ENCODE results near the gene NDST1. TPM values are rescaled to one million over a fixed set of nuclear protein-coding genes. Genes with fewer than 3 reads are reported as not detected.

The NDST1 gene
- total RNA-seq, 4 donors from 2014 or later: 58.3 to 146 (median 72.1) TPM

- WGBS, 2 donors (ENCODE audit: low coverage in 1 of 2): 100% methylated on average over 3 of the region's 8 CpGs
- no peaks in the 10 kb centered on the region for H3K27me3 ChIP-seq
- ATAC-seq: no peak
- H3K4me1 ChIP-seq: peaks cover 7 to 100% (median 80%) of the 10 kb centered on the region in 3 donors
- H3K4me3 ChIP-seq: no peak overlapping the region
- TF ChIP-seq POLR2A (IDR thresholded peaks at IDR 0.05): no peak
- no peak for TF ChIP-seq POLR2AphosphoS5 (IDR thresholded peaks at IDR 0.05)
- TF ChIP-seq CTCF (IDR thresholded peaks at IDR 0.05): no peak
- no peak for TF ChIP-seq EP300 (IDR thresholded peaks at IDR 0.05)
- no peaks in the 10 kb centered on the region for H3K9me3 ChIP-seq
- H3K27ac ChIP-seq: peak overlapping the region in 2 of 4 donors; percentile 50 to 73
- no peaks in the 10 kb centered on the region for H3K36me3 ChIP-seq
These were observed 2.1 kb upstream of the NDST1 start for GRCh38 chr5:150505816-150506215.

- no peak overlapping the region for H3K4me3 ChIP-seq
- peak overlapping the region in 3 of 4 donors; percentile 50 to 73 (median 56) for H3K27ac ChIP-seq
- 10 to 38% methylated on average over 3 to 5 of the region's 11 CpGs for WGBS, 2 donors (ENCODE audit: low coverage in 1 of 2)
- H3K27me3 ChIP-seq: no peaks in the 10 kb centered on the region
- no peak for ATAC-seq
- peaks cover 7 to 100% (median 75%) of the 10 kb centered on the region in 3 donors for H3K4me1 ChIP-seq
- H3K36me3 ChIP-seq: no peaks in the 10 kb centered on the region
- H3K9me3 ChIP-seq: no peaks in the 10 kb centered on the region
- TF ChIP-seq POLR2A (IDR thresholded peaks at IDR 0.05): no peak
- no peak for TF ChIP-seq CTCF (IDR thresholded peaks at IDR 0.05)
- no peak for TF ChIP-seq POLR2AphosphoS5 (IDR thresholded peaks at IDR 0.05)
- no peak for TF ChIP-seq EP300 (IDR thresholded peaks at IDR 0.05)
These were observed 1.1 kb upstream of the NDST1 start for GRCh38 chr5:150506571-150507473.

- TF ChIP-seq POLR2A (IDR thresholded peaks at IDR 0.05) (no peak), CTCF (IDR thresholded peaks at IDR 0.05) (no peak), EP300 (IDR thresholded peaks at IDR 0.05) (no peak), POLR2AphosphoS5 (IDR thresholded peaks at IDR 0.05) (no peak)
- Histone ChIP-seq H3K27ac (peak overlapping the region in 3 of 4 donors; percentile 15 to 73 (median 50)), H3K27me3 (no peaks in the 10 kb centered on the region), H3K4me1 (peaks cover 7 to 100% (median 76%) of the 10 kb centered on the region in 3 donors), H3K4me3 (no peak overlapping the region), H3K36me3 (no peaks in the 10 kb centered on the region), H3K9me3 (no peaks in the 10 kb centered on the region)
- 67% methylated on average over 1 of the region's 2 CpGs; no CpG with 5 or more reads in 1 of the 2 donors for WGBS, 2 donors (ENCODE audit: low coverage in 1 of 2)
- no peak for ATAC-seq
These were observed 328 bp downstream of the NDST1 start for GRCh38 chr5:150508277-150508640.

GRCh38 chr5:150508828-150509227 lies 897 bp downstream of the NDST1 start:
- TF ChIP-seq POLR2AphosphoS5 (IDR thresholded peaks at IDR 0.05): no peak
- no peak for TF ChIP-seq POLR2A (IDR thresholded peaks at IDR 0.05)
- no peak for TF ChIP-seq EP300 (IDR thresholded peaks at IDR 0.05)
- no peak for TF ChIP-seq CTCF (IDR thresholded peaks at IDR 0.05)
- Histone ChIP-seq H3K36me3 (no peaks in the 10 kb centered on the region), H3K4me1 (peaks cover 7 to 100% (median 70%) of the 10 kb centered on the region in 3 donors), H3K27ac (peak overlapping the region in 3 of 4 donors; percentile 15 to 73 (median 50)), H3K9me3 (no peaks in the 10 kb centered on the region), H3K4me3 (no peak overlapping the region), H3K27me3 (no peaks in the 10 kb centered on the region)
- WGBS, 2 donors (ENCODE audit: low coverage in 1 of 2): 52% methylated on average over 3 of the region's 4 CpGs; no CpG with 5 or more reads in 1 of the 2 donors
- no peak for ATAC-seq
